ENCODE data around the gene FZD7. TPM values are rescaled to one million over a fixed set of nuclear protein-coding genes. Genes with fewer than 3 reads are reported as not detected.

The FZD7 gene
- total and polyA plus RNA-seq, 4 donors, result 3.9 to 31.7 (median 8.3) TPM

GRCh38 chr2:202049840-202050239 lies 16.2 kb downstream of the FZD7 start:
- H3K4me3 ChIP-seq, result no peak overlapping the region
- DNase-seq, result no peak
- WGBS, 2 donors, result 94 to 98% methylated on average over 1 of the region's 1 CpG
- ATAC-seq (ENCODE audit: insufficient read depth, low FRiP score), result no peak
- no peak overlapping the region for H3K27ac ChIP-seq (ENCODE audit: low read depth in 1 of 2, low read length in 1 of 2)
- H3K9me3 ChIP-seq (ENCODE audit: control insufficient read depth in 4 of 4, insufficient read depth in 3 of 4, low read length in 3 of 4), result no peaks in the 10 kb centered on the region
- TF ChIP-seq CTCF (IDR thresholded peaks at IDR 0.05; ENCODE audit: control extremely low read depth, extremely low read depth), result no peak
- H3K9ac ChIP-seq (ENCODE audit: insufficient read depth in 1 of 2, low read length in 2 of 2), result no peak overlapping the region
- H3K27me3 ChIP-seq (ENCODE audit: control insufficient read depth in 3 of 3, insufficient read depth in 3 of 3, low read length in 2 of 3), result no peaks in the 10 kb centered on the region
- peaks cover 0 to 10% (median 0%) of the 10 kb centered on the region in 5 donors for H3K4me1 ChIP-seq (ENCODE audit: control insufficient read depth in 5 of 5, insufficient read depth in 5 of 5, low read length in 5 of 5)
- H3K36me3 ChIP-seq (ENCODE audit: control insufficient read depth in 4 of 4, insufficient read depth in 4 of 4, low read length in 4 of 4), result no peaks in the 10 kb centered on the region

GRCh38 chr2:202050652-202051051 lies 17.0 kb downstream of the FZD7 start:
- H3K9me3 ChIP-seq (ENCODE audit: control insufficient read depth in 4 of 4, insufficient read depth in 3 of 4, low read length in 3 of 4), result no peaks in the 10 kb centered on the region
- peaks cover 0 to 10% (median 0%) of the 10 kb centered on the region in 5 donors for H3K4me1 ChIP-seq (ENCODE audit: control insufficient read depth in 5 of 5, insufficient read depth in 5 of 5, low read length in 5 of 5)
- H3K4me3 ChIP-seq, result no peak overlapping the region
- H3K9ac ChIP-seq (ENCODE audit: insufficient read depth in 1 of 2, low read length in 2 of 2), result no peak overlapping the region
- TF ChIP-seq CTCF (IDR thresholded peaks at IDR 0.05; ENCODE audit: control extremely low read depth, extremely low read depth), result no peak
- DNase-seq (no peak), ATAC-seq (ENCODE audit: insufficient read depth, low FRiP score) (no peak)
- no peaks in the 10 kb centered on the region for H3K27me3 ChIP-seq (ENCODE audit: control insufficient read depth in 3 of 3, insufficient read depth in 3 of 3, low read length in 2 of 3)
- H3K27ac ChIP-seq (ENCODE audit: low read depth in 1 of 2, low read length in 1 of 2), result no peak overlapping the region
- H3K36me3 ChIP-seq (ENCODE audit: control insufficient read depth in 4 of 4, insufficient read depth in 4 of 4, low read length in 4 of 4), result no peaks in the 10 kb centered on the region

GRCh38 chr2:202051499-202052161 lies 18.0 kb downstream of the FZD7 start:
- H3K4me3 ChIP-seq, result no peak overlapping the region
- H3K36me3 ChIP-seq (ENCODE audit: control insufficient read depth in 4 of 4, insufficient read depth in 4 of 4, low read length in 4 of 4), result no peaks in the 10 kb centered on the region
- no peaks in the 10 kb centered on the region for H3K9me3 ChIP-seq (ENCODE audit: control insufficient read depth in 4 of 4, insufficient read depth in 3 of 4, low read length in 3 of 4)
- no peak for TF ChIP-seq CTCF (IDR thresholded peaks at IDR 0.05; ENCODE audit: control extremely low read depth, extremely low read depth)
- DNase-seq (peak in 2 of 3 donors; percentile 63 to 75), ATAC-seq (ENCODE audit: insufficient read depth, low FRiP score) (no peak)
- 71 to 80% methylated on average over 8 of the region's 8 CpGs for WGBS, 2 donors
- peaks cover 0 to 10% (median 0%) of the 10 kb centered on the region in 5 donors for H3K4me1 ChIP-seq (ENCODE audit: control insufficient read depth in 5 of 5, insufficient read depth in 5 of 5, low read length in 5 of 5)
- no peaks in the 10 kb centered on the region for H3K27me3 ChIP-seq (ENCODE audit: control insufficient read depth in 3 of 3, insufficient read depth in 3 of 3, low read length in 2 of 3)
- H3K9ac ChIP-seq (ENCODE audit: insufficient read depth in 1 of 2, low read length in 2 of 2), result no peak overlapping the region
- no peak overlapping the region for H3K27ac ChIP-seq (ENCODE audit: low read depth in 1 of 2, low read length in 1 of 2)

GRCh38 chr2:202052235-202052634 lies 18.6 kb downstream of the FZD7 start:
- WGBS, 2 donors, result 88 to 90% methylated on average over 1 of the region's 1 CpG
- no peak overlapping the region for H3K9ac ChIP-seq (ENCODE audit: insufficient read depth in 1 of 2, low read length in 2 of 2)
- H3K36me3 ChIP-seq (ENCODE audit: control insufficient read depth in 4 of 4, insufficient read depth in 4 of 4, low read length in 4 of 4), result no peaks in the 10 kb centered on the region
- H3K4me1 ChIP-seq (ENCODE audit: control insufficient read depth in 5 of 5, insufficient read depth in 5 of 5, low read length in 5 of 5), result peaks cover 0 to 10% (median 0%) of the 10 kb centered on the region in 5 donors
- no peak overlapping the region for H3K4me3 ChIP-seq
- no peaks in the 10 kb centered on the region for H3K27me3 ChIP-seq (ENCODE audit: control insufficient read depth in 3 of 3, insufficient read depth in 3 of 3, low read length in 2 of 3)
- no peak for ATAC-seq (ENCODE audit: insufficient read depth, low FRiP score)
- H3K27ac ChIP-seq (ENCODE audit: low read depth in 1 of 2, low read length in 1 of 2), result no peak overlapping the region
- no peak for TF ChIP-seq CTCF (IDR thresholded peaks at IDR 0.05; ENCODE audit: control extremely low read depth, extremely low read depth)
- DNase-seq, result no peak
- H3K9me3 ChIP-seq (ENCODE audit: control insufficient read depth in 4 of 4, insufficient read depth in 3 of 4, low read length in 3 of 4), result no peaks in the 10 kb centered on the region
